Endothelial cell of umbilical vein (primary cell): ENCODE data around the gene SCGB1A1. TPM values are rescaled to one million over a fixed set of nuclear protein-coding genes. Genes with fewer than 3 reads are reported as not detected.

ENCODE experiments used
- BruUV-seq: library from RNA; stranded (reverse); fragments of 400-500 nt; replicated peaks from 2 replicates; lab custom pipeline; 2021; lab: Mats Ljungman, UMichigan
- CTCF ChIA-PET: fragments of 300-600, 350-600 bp; sonication (Branson Sonifier 250); formaldehyde crosslinking; loops from one replicate; lab custom pipeline; 2021; ENCODE audit warnings: antibody characterized with exemption, inconsistent platforms; lab: Charles Lee
- POLR2A ChIA-PET: fragments of 300-600, 350-600 bp; sonication (Branson Sonifier 250); formaldehyde crosslinking; loops from one replicate; lab custom pipeline; 2021; ENCODE audit warnings: antibody characterized with exemption, inconsistent platforms; lab: Charles Lee
- DNase-seq: peaks from one replicate; pipeline ENCODE4 v3.0.0-alpha.2; 2011; ENCODE audit warnings: low read depth, low spot score
- FAIRE-seq: peaks from 2 replicates; lab custom pipeline; 2011; peaks lifted over from hg19 to GRCh38; lab: Jason Lieb, UNC
- H2AFZ ChIP-seq: 2 replicates; pipeline ENCODE4 v1.6.0; 2012; ENCODE audit warnings: low read depth, low read length, control low read depth, inconsistent platforms
- H3K27ac ChIP-seq: 2 replicates; pipeline ENCODE4 v1.5.1; 2011; ENCODE audit warnings: low read depth, mild to moderate bottlenecking, control low read depth, low read length, moderate library complexity; ENCODE audit not compliant: insufficient read depth
- H3K27me3 ChIP-seq, 2 experiments: 2 replicates each; pipeline versions ENCODE4 v1.6.0 to v1.6.1; 2011; ENCODE audit warnings: low read length in 2 of 2, mixed read lengths in 1 of 2; ENCODE audit not compliant: control insufficient read depth in 2 of 2, insufficient read depth in 2 of 2
- H3K36me3 ChIP-seq, 2 experiments: 2 replicates in 1 of 2; 3 replicates in 1 of 2; pipeline ENCODE4 v1.5.1; 2011; ENCODE audit warnings: low read length in 2 of 2, mild to moderate bottlenecking in 1 of 2, moderate library complexity in 1 of 2; ENCODE audit not compliant: control insufficient read depth in 2 of 2, insufficient read depth in 2 of 2; ENCODE audit errors: extremely low read depth in 1 of 2
- H3K4me1 ChIP-seq: 3 replicates; pipeline ENCODE4 v1.5.1; 2011; ENCODE audit warnings: mild to moderate bottlenecking, low read length; ENCODE audit not compliant: control insufficient read depth, insufficient read depth; ENCODE audit errors: extremely low read depth
- H3K4me2 ChIP-seq: 2 replicates; pipeline ENCODE4 v1.6.1; 2011; ENCODE audit warnings: low read length, control low read depth, mixed read lengths; ENCODE audit not compliant: insufficient read depth
- H3K4me3 ChIP-seq, 3 experiments: fragments of 200-600 bp in 1 of 3; sonication (generic), shearing (Covaris generic) in 1 of 3; replicated peaks in 1 of 3; 2 replicates each; pipeline ENCODE4 v1.5.1; 2011 to 2016; ENCODE audit warnings: control low read depth in 3 of 3, low read length in 3 of 3, mild to moderate bottlenecking in 2 of 3, inconsistent platforms in 1 of 3, low read depth in 1 of 3, moderate library complexity in 1 of 3; ENCODE audit not compliant: insufficient read depth in 1 of 3
- H3K79me2 ChIP-seq: 2 replicates; pipeline ENCODE4 v1.6.0; 2012; ENCODE audit warnings: low read length, inconsistent platforms; ENCODE audit not compliant: control insufficient read depth, insufficient read depth
- H3K9ac ChIP-seq: replicated peaks from 2 replicates; pipeline ENCODE3; 2011; ENCODE audit warnings: low read length, control low read depth; ENCODE audit not compliant: insufficient read depth; ENCODE audit errors: extremely low read depth
- H3K9me1 ChIP-seq: replicated peaks from 3 replicates; pipeline ENCODE4 v1.6.0; 2011; ENCODE audit warnings: mild to moderate bottlenecking, low read length; ENCODE audit not compliant: control insufficient read depth, insufficient read depth; ENCODE audit errors: extremely low read depth
- H3K9me3 ChIP-seq: replicated peaks from 2 replicates; pipeline ENCODE4 v1.5.1; 2012; ENCODE audit warnings: low read length, inconsistent platforms; ENCODE audit not compliant: control insufficient read depth, insufficient read depth
- H4K20me1 ChIP-seq: replicated peaks from 2 replicates; pipeline ENCODE3; 2011; ENCODE audit warnings: mild to moderate bottlenecking, low read length; ENCODE audit not compliant: control insufficient read depth, insufficient read depth; ENCODE audit errors: extremely low read depth
- EZH2 ChIP-seq: IDR thresholded peaks from 2 replicates; pipeline ENCODE4 v1.6.1; 2012; ENCODE audit warnings: borderline replicate concordance, low read depth, mild to moderate bottlenecking, moderate library complexity, low read length, inconsistent platforms; ENCODE audit not compliant: severe bottlenecking
- FOS ChIP-seq: IDR thresholded peaks from 2 replicates; pipeline ENCODE4 v1.6.1; 2011; ENCODE audit warnings: mild to moderate bottlenecking, low read length, moderate library complexity, borderline replicate concordance; ENCODE audit not compliant: insufficient read depth
- GATA2 ChIP-seq: IDR thresholded peaks from 2 replicates; pipeline ENCODE4 v1.7.0; 2011; ENCODE audit warnings: low read depth, mild to moderate bottlenecking, moderate library complexity, mixed read lengths, low read length; ENCODE audit not compliant: insufficient read length, insufficient read depth
- JUN ChIP-seq: IDR thresholded peaks from 2 replicates; pipeline ENCODE4 v1.6.1; 2011; ENCODE audit warnings: borderline replicate concordance, low read depth; ENCODE audit not compliant: insufficient read length, insufficient read depth
- MYC ChIP-seq: IDR thresholded peaks from one replicate; pipeline ENCODE4 v1.6.1; 2011; ENCODE audit warnings: mild to moderate bottlenecking, low read depth, low read length
- POLR2A ChIP-seq: IDR thresholded peaks from 2 replicates; pipeline ENCODE4 v1.6.1; 2012; ENCODE audit warnings: low read depth, mild to moderate bottlenecking, control low read depth, low read length
- POLR2AphosphoS5 ChIP-seq: IDR thresholded peaks from 2 replicates; pipeline ENCODE4 v1.6.1; 2012; ENCODE audit warnings: low read depth, mild to moderate bottlenecking, control low read depth, low read length, moderate library complexity; ENCODE audit not compliant: insufficient read depth
- dilution Hi-C: fragments of 300-500 bp; cut with MboI; formaldehyde crosslinking; loops from one replicate; pipeline ENCODE4 v1.15.0; 2019; ENCODE audit warnings: low sequenced_read_pairs; ENCODE audit not compliant: extremely low pct_ligation_motif_present
- intact Hi-C: fragments of 100-400 bp; cut with micrococcal nuclease; formaldehyde crosslinking; loops from one replicate; pipeline ENCODE4 v1.10.0; 2022
- polyA plus RNA-seq, 4 experiments: library from polyadenylated mRNA; depleted of rRNA in 3 of 4; stranded (reverse) in 3 of 4; unstranded in 1 of 4; fragments of >200 nt; gene quantifications; 2 replicates each; pipeline versions ENCODE4 v1.2.1 to v1.2.3, GENCODE V29; 2011 to 2012; ENCODE audit warnings: missing spikeins in 1 of 4
- total RNA-seq: library from RNA; stranded (reverse); gene quantifications from 2 replicates; pipeline ENCODE4 v1.2.3, GENCODE V29; 2021
- TF ChIP-seq, protein P1 (sequence below), 2 donors: IDR thresholded peaks; 1 replicate in 1 of 2; 2 replicates in 1 of 2; pipeline ENCODE4 v1.5.1; 2011; ENCODE audit warnings: low read length in 2 of 2, mild to moderate bottlenecking in 2 of 2, moderate library complexity in 2 of 2, control low read depth in 1 of 2, inconsistent platforms in 1 of 2, low read depth in 1 of 2; ENCODE audit not compliant: insufficient read depth in 1 of 2; ENCODE audit errors: extremely low read depth in 1 of 2
- TF ChIP-seq, protein P2 (sequence below): IDR thresholded peaks from 2 replicates; pipeline ENCODE4 v1.6.1; 2011; ENCODE audit not compliant: insufficient read depth, insufficient read length

The SCGB1A1 gene
- total and polyA plus RNA-seq, 2 donors (not counting 3 experiments of a cell fraction or from before 2014, with no cell fraction given): not detected

DNA sequence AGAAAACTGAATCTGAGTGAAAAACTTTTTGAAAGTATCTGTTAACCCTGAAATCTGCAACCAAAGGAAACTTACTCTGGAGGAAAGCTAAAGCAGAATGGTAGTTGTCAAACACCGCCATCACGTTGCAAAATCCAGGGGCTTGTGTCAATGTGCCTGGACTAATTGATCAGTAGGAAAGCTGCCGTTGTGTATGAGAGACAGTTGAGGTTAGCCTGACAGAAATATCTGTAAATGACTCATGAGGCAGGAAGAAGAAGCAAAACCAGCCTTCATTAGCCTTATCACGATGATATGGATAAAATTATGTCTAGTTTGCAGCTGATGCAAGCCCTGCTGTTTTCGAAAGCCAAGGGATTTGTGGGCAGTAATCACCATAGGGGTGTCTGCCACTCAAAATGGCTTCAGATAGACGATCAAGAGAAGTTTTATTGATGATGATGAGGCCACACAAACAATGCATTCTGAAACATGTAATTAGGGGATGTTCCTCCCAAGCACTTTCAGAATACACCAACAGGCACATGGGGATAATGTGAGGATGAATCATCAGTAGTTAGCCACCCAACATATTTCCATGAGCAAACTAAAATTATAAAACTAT lies 8.9 kb downstream of the SCGB1A1 start:
- Histone ChIP-seq H3K9me1 (no peaks in the 10 kb centered on the region), H3K9me3 (no peaks in the 10 kb centered on the region), H2AFZ (no peak overlapping the region), H3K79me2 (no peaks in the 10 kb centered on the region), H3K4me3 (no peak overlapping the region), H3K9ac (no peak overlapping the region), H3K4me1 (no peaks in the 10 kb centered on the region), H4K20me1 (no peaks in the 10 kb centered on the region), H3K27ac (no peak overlapping the region), H3K27me3 (peaks cover 0 to 3% of the 10 kb centered on the region in 2 experiments), H3K4me2 (no peak overlapping the region), H3K36me3 (no peaks in the 10 kb centered on the region)
- intact Hi-C loops (no loop called here), dilution Hi-C loops (no loop called here)
- CTCF ChIA-PET: interaction anchor here (0.8 to 3.4 kb wide), 6 partner anchors 10 to 133 kb away, joined by 3 to 24 read pairs (median 4); no protein-coding TSS in a partner anchor
- POLR2A ChIA-PET: interaction anchor here (0.6 kb wide), 1 partner anchor 237 kb away, joined by 3 read pairs; the partner anchor contains the start of genes C11orf98 and CSKMT
- DNase-seq (no peak), FAIRE-seq (no peak)
- TF ChIP-seq GATA2 (no peak), FOS (no peak), EZH2 (no peak), POLR2A (no peak), MYC (no peak), JUN (no peak), POLR2AphosphoS5 (no peak)
- TF ChIP-seq, protein P1, sequence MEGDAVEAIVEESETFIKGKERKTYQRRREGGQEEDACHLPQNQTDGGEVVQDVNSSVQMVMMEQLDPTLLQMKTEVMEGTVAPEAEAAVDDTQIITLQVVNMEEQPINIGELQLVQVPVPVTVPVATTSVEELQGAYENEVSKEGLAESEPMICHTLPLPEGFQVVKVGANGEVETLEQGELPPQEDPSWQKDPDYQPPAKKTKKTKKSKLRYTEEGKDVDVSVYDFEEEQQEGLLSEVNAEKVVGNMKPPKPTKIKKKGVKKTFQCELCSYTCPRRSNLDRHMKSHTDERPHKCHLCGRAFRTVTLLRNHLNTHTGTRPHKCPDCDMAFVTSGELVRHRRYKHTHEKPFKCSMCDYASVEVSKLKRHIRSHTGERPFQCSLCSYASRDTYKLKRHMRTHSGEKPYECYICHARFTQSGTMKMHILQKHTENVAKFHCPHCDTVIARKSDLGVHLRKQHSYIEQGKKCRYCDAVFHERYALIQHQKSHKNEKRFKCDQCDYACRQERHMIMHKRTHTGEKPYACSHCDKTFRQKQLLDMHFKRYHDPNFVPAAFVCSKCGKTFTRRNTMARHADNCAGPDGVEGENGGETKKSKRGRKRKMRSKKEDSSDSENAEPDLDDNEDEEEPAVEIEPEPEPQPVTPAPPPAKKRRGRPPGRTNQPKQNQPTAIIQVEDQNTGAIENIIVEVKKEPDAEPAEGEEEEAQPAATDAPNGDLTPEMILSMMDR (IDR thresholded peaks at IDR 0.05; ENCODE audit: extremely low read depth in 1 of 2, insufficient read depth in 1 of 2, low read depth in 1 of 2, low read length in 2 of 2): no peak
- TF ChIP-seq, protein P2, sequence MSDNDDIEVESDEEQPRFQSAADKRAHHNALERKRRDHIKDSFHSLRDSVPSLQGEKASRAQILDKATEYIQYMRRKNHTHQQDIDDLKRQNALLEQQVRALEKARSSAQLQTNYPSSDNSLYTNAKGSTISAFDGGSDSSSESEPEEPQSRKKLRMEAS: no peak
- BruUV-seq: no TSS peak
